ENCODE data around the gene BLID.

Gene BLID

GRCh38 chr11:122082205-122082604, 33.8 kb downstream of the BLID start:
- no peak overlapping the region for H2AK5ac ChIP-seq (ENCODE audit: low read depth, low read length)
- H3K36me3 ChIP-seq (replicated peaks in 1 of 2; ENCODE audit: control insufficient read depth in 2 of 2, insufficient read depth in 2 of 2, low read length in 2 of 2): no peaks in the 10 kb centered on the region
- no peak overlapping the region for H3K9ac ChIP-seq (ENCODE audit: low read depth, low read length, poor library complexity)
- no peak overlapping the region for H3K14ac ChIP-seq (ENCODE audit: low read length)
- H3K27ac ChIP-seq (replicated peaks; ENCODE audit: low read length): no peak overlapping the region
- no peak overlapping the region for H3K4me2 ChIP-seq (ENCODE audit: insufficient read depth, low read length, poor library complexity, severe bottlenecking)
- no peak overlapping the region for H3K18ac ChIP-seq (ENCODE audit: low read length)
- no peak overlapping the region for H2AFZ ChIP-seq (ENCODE audit: low read length)
- H3K79me1 ChIP-seq (ENCODE audit: low read depth, low read length): no peaks in the 10 kb centered on the region
- peaks cover 0 to 2% of the 10 kb centered on the region in 2 donors for H3K4me1 ChIP-seq (ENCODE audit: control insufficient read depth in 2 of 2, insufficient read depth in 1 of 2, low read depth in 1 of 2, low read length in 2 of 2)
- H2BK120ac ChIP-seq (ENCODE audit: low read depth, low read length): no peak overlapping the region
- no peak overlapping the region for H2BK12ac ChIP-seq (ENCODE audit: low read length)
- no peak for DNase-seq (ENCODE audit: low spot score)
- WGBS, 2 donors (ENCODE audit: extremely low coverage in 2 of 2, insufficient read length in 2 of 2, insufficient replicate concordance in 1 of 2): no CpG with 5 or more reads among the region's 2 CpGs
- no peak overlapping the region for H4K8ac ChIP-seq (ENCODE audit: low read depth, low read length)
- H2BK15ac ChIP-seq (ENCODE audit: low read length): no peak overlapping the region
- no peak overlapping the region for H4K91ac ChIP-seq (ENCODE audit: low read depth, low read length, poor library complexity)
- H3K4ac ChIP-seq (ENCODE audit: low read length): no peak overlapping the region
- no peaks in the 10 kb centered on the region for H3K9me3 ChIP-seq (replicated peaks in 1 of 2; ENCODE audit: control insufficient read depth in 2 of 2, insufficient read depth in 1 of 2, low read depth in 1 of 2, low read length in 2 of 2)
- H3K4me3 ChIP-seq (ENCODE audit: low read length in 2 of 2): no peak overlapping the region
- H3K23ac ChIP-seq (ENCODE audit: low read depth, low read length, poor library complexity): no peak overlapping the region
- H2BK5ac ChIP-seq (ENCODE audit: low read length): no peak overlapping the region
- H3K27me3 ChIP-seq (ENCODE audit: control insufficient read depth in 3 of 3, insufficient read depth in 3 of 3, low read depth in 1 of 3, low read length in 3 of 3): no peaks in the 10 kb centered on the region

- Histone ChIP-seq H3K27me3 (ENCODE audit: control insufficient read depth in 3 of 3, insufficient read depth in 3 of 3, low read depth in 1 of 3, low read length in 3 of 3) (no peaks in the 10 kb centered on the region), H3K18ac (ENCODE audit: low read length) (no peak overlapping the region)
Observed at GRCh38 chr11:122081073-122081472, 34.9 kb downstream of the BLID start.

GRCh38 chr11:122077459-122077858, 38.6 kb downstream of the BLID start:
- H3K14ac ChIP-seq (ENCODE audit: low read length): no peak overlapping the region
- H3K27ac ChIP-seq (replicated peaks; ENCODE audit: low read length): no peak overlapping the region
- H2AFZ ChIP-seq (ENCODE audit: low read length): no peak overlapping the region
- H4K8ac ChIP-seq (ENCODE audit: low read depth, low read length): no peak overlapping the region
- peaks cover 0 to 2% of the 10 kb centered on the region in 2 donors for H3K4me1 ChIP-seq (ENCODE audit: control insufficient read depth in 2 of 2, insufficient read depth in 1 of 2, low read depth in 1 of 2, low read length in 2 of 2)
- H3K23ac ChIP-seq (ENCODE audit: low read depth, low read length, poor library complexity): no peak overlapping the region
- no peak overlapping the region for H3K9ac ChIP-seq (ENCODE audit: low read depth, low read length, poor library complexity)
- H2BK15ac ChIP-seq (ENCODE audit: low read length): no peak overlapping the region
- H3K4me2 ChIP-seq (ENCODE audit: insufficient read depth, low read length, poor library complexity, severe bottlenecking): no peak overlapping the region
- H3K4ac ChIP-seq (ENCODE audit: low read length): no peak overlapping the region
- no peak overlapping the region for H3K4me3 ChIP-seq (ENCODE audit: low read length in 2 of 2)
- no peaks in the 10 kb centered on the region for H3K79me1 ChIP-seq (ENCODE audit: low read depth, low read length)
- no peaks in the 10 kb centered on the region for H3K36me3 ChIP-seq (replicated peaks in 1 of 2; ENCODE audit: control insufficient read depth in 2 of 2, insufficient read depth in 2 of 2, low read length in 2 of 2)
- no peaks in the 10 kb centered on the region for H3K27me3 ChIP-seq (ENCODE audit: control insufficient read depth in 3 of 3, insufficient read depth in 3 of 3, low read depth in 1 of 3, low read length in 3 of 3)
- H2BK120ac ChIP-seq (ENCODE audit: low read depth, low read length): no peak overlapping the region
- no peak overlapping the region for H2AK5ac ChIP-seq (ENCODE audit: low read depth, low read length)
- DNase-seq (ENCODE audit: low spot score): no peak
- no peak overlapping the region for H2BK5ac ChIP-seq (ENCODE audit: low read length)
- no peaks in the 10 kb centered on the region for H3K9me3 ChIP-seq (replicated peaks in 1 of 2; ENCODE audit: control insufficient read depth in 2 of 2, insufficient read depth in 1 of 2, low read depth in 1 of 2, low read length in 2 of 2)
- no peak overlapping the region for H3K18ac ChIP-seq (ENCODE audit: low read length)
- no peak overlapping the region for H2BK12ac ChIP-seq (ENCODE audit: low read length)
- H4K91ac ChIP-seq (ENCODE audit: low read depth, low read length, poor library complexity): no peak overlapping the region
- no CpG with 5 or more reads among the region's 1 CpG for WGBS, 2 donors (ENCODE audit: extremely low coverage in 2 of 2, insufficient read length in 2 of 2, insufficient replicate concordance in 1 of 2)

More at GRCh38 chr11:122081073-122081472, 34.9 kb downstream of the BLID start:
- no peak overlapping the region for H2AK5ac ChIP-seq (ENCODE audit: low read depth, low read length)
- no peaks in the 10 kb centered on the region for H3K9me3 ChIP-seq (replicated peaks in 1 of 2; ENCODE audit: control insufficient read depth in 2 of 2, insufficient read depth in 1 of 2, low read depth in 1 of 2, low read length in 2 of 2)
- no peak overlapping the region for H3K4me3 ChIP-seq (ENCODE audit: low read length in 2 of 2)
- H2BK5ac ChIP-seq (ENCODE audit: low read length): no peak overlapping the region
- no peaks in the 10 kb centered on the region for H3K79me1 ChIP-seq (ENCODE audit: low read depth, low read length)
- no peak overlapping the region for H4K91ac ChIP-seq (ENCODE audit: low read depth, low read length, poor library complexity)
- no peak overlapping the region for H3K9ac ChIP-seq (ENCODE audit: low read depth, low read length, poor library complexity)
- no peak overlapping the region for H3K4ac ChIP-seq (ENCODE audit: low read length)
- no peak overlapping the region for H3K23ac ChIP-seq (ENCODE audit: low read depth, low read length, poor library complexity)
- H3K4me1 ChIP-seq (ENCODE audit: control insufficient read depth in 2 of 2, insufficient read depth in 1 of 2, low read depth in 1 of 2, low read length in 2 of 2): peaks cover 0 to 2% of the 10 kb centered on the region in 2 donors
- no peak overlapping the region for H2BK120ac ChIP-seq (ENCODE audit: low read depth, low read length)
- no peak overlapping the region for H4K8ac ChIP-seq (ENCODE audit: low read depth, low read length)
- H2AFZ ChIP-seq (ENCODE audit: low read length): no peak overlapping the region
- no peak overlapping the region for H2BK12ac ChIP-seq (ENCODE audit: low read length)
- DNase-seq (ENCODE audit: low spot score): no peak
- H3K36me3 ChIP-seq (replicated peaks in 1 of 2; ENCODE audit: control insufficient read depth in 2 of 2, insufficient read depth in 2 of 2, low read length in 2 of 2): no peaks in the 10 kb centered on the region
- H3K27ac ChIP-seq (replicated peaks; ENCODE audit: low read length): no peak overlapping the region
- H2BK15ac ChIP-seq (ENCODE audit: low read length): no peak overlapping the region
- no peak overlapping the region for H3K4me2 ChIP-seq (ENCODE audit: insufficient read depth, low read length, poor library complexity, severe bottlenecking)
- H3K14ac ChIP-seq (ENCODE audit: low read length): no peak overlapping the region

- no peak overlapping the region for H3K4me2 ChIP-seq (ENCODE audit: insufficient read depth, low read length, poor library complexity, severe bottlenecking)
- peaks cover 2 to 5% of the 10 kb centered on the region in 2 donors for H3K4me1 ChIP-seq (ENCODE audit: control insufficient read depth in 2 of 2, insufficient read depth in 1 of 2, low read depth in 1 of 2, low read length in 2 of 2)
- H3K9ac ChIP-seq (ENCODE audit: low read depth, low read length, poor library complexity): no peak overlapping the region
- no peak overlapping the region for H3K18ac ChIP-seq (ENCODE audit: low read length)
- H3K27me3 ChIP-seq (ENCODE audit: control insufficient read depth in 3 of 3, insufficient read depth in 3 of 3, low read depth in 1 of 3, low read length in 3 of 3): no peaks in the 10 kb centered on the region
- H2BK15ac ChIP-seq (ENCODE audit: low read length): no peak overlapping the region
- H3K4ac ChIP-seq (ENCODE audit: low read length): no peak overlapping the region
- no peak overlapping the region for H2BK5ac ChIP-seq (ENCODE audit: low read length)
- H3K23ac ChIP-seq (ENCODE audit: low read depth, low read length, poor library complexity): no peak overlapping the region
- H2BK120ac ChIP-seq (ENCODE audit: low read depth, low read length): no peak overlapping the region
- H4K8ac ChIP-seq (ENCODE audit: low read depth, low read length): no peak overlapping the region
- H3K27ac ChIP-seq (replicated peaks; ENCODE audit: low read length): no peak overlapping the region
- H4K91ac ChIP-seq (ENCODE audit: low read depth, low read length, poor library complexity): no peak overlapping the region
- no peak overlapping the region for H2AFZ ChIP-seq (ENCODE audit: low read length)
- no peak overlapping the region for H2BK12ac ChIP-seq (ENCODE audit: low read length)
- no peak overlapping the region for H3K14ac ChIP-seq (ENCODE audit: low read length)
- no peaks in the 10 kb centered on the region for H3K9me3 ChIP-seq (replicated peaks in 1 of 2; ENCODE audit: control insufficient read depth in 2 of 2, insufficient read depth in 1 of 2, low read depth in 1 of 2, low read length in 2 of 2)
- no CpG with 5 or more reads among the region's 6 CpGs for WGBS, 2 donors (ENCODE audit: extremely low coverage in 2 of 2, insufficient read length in 2 of 2, insufficient replicate concordance in 1 of 2)
- H3K4me3 ChIP-seq (ENCODE audit: low read length in 2 of 2): no peak overlapping the region
- DNase-seq (ENCODE audit: low spot score): no peak
- no peak overlapping the region for H2AK5ac ChIP-seq (ENCODE audit: low read depth, low read length)
- no peaks in the 10 kb centered on the region for H3K79me1 ChIP-seq (ENCODE audit: low read depth, low read length)
- H3K36me3 ChIP-seq (replicated peaks in 1 of 2; ENCODE audit: control insufficient read depth in 2 of 2, insufficient read depth in 2 of 2, low read length in 2 of 2): no peaks in the 10 kb centered on the region
Observed at GRCh38 chr11:122076512-122077120, 39.4 kb downstream of the BLID start.

Measured in neuronal stem cell (in vitro differentiated cells).